ENCODE results near the gene PPP1R9A. TPM values are rescaled to one million over a fixed set of nuclear protein-coding genes. Genes with fewer than 3 reads are reported as not detected.

Gene PPP1R9A
- total and polyA plus RNA-seq, 8 donors = 4.7 to 32.4 (median 16.8) TPM

- intact Hi-C loops (cut with DNase I) = no loop called here
- Histone ChIP-seq H3K36me3 (no peaks in the 10 kb centered on the region), H3K9me3 (no peaks in the 10 kb centered on the region), H3K4me1 (peaks cover 4 to 13% (median 8%) of the 10 kb centered on the region in 3 donors), H3K4me3 (no peak overlapping the region), H3K27ac (no peak overlapping the region), H3K27me3 (no peaks in the 10 kb centered on the region)
- DNase-seq (no peak), FAIRE-seq (no peak), ATAC-seq (no peak)
- no peak for TF ChIP-seq CTCF (IDR thresholded peaks at IDR 0.05)
Measured at GRCh38 chr7:95095966-95096540, 188.7 kb downstream of the PPP1R9A start.

- no peak for FAIRE-seq
- H3K4me3 ChIP-seq = no peak overlapping the region
- H3K4me1 ChIP-seq = peaks cover 4 to 13% (median 8%) of the 10 kb centered on the region in 3 donors
- H3K36me3 ChIP-seq = no peaks in the 10 kb centered on the region
- DNase-seq = no peak
- H3K27ac ChIP-seq = no peak overlapping the region
- H3K9me3 ChIP-seq = no peaks in the 10 kb centered on the region
- no peak for ATAC-seq
- intact Hi-C loops (cut with DNase I) = no loop called here
- WGBS, 2 donors = 87 to 94% methylated on average over 3 of the region's 3 CpGs
- TF ChIP-seq CTCF (IDR thresholded peaks at IDR 0.05) = no peak
- no peaks in the 10 kb centered on the region for H3K27me3 ChIP-seq
Measured at GRCh38 chr7:95097291-95097690, 189.9 kb downstream of the PPP1R9A start.

- intact Hi-C loops (cut with DNase I) = no loop called here
- WGBS, 2 donors = 78 to 99% methylated on average over 2 of the region's 2 CpGs
- Histone ChIP-seq H3K36me3 (no peaks in the 10 kb centered on the region), H3K4me3 (no peak overlapping the region), H3K9me3 (no peaks in the 10 kb centered on the region), H3K27ac (no peak overlapping the region), H3K4me1 (peaks cover 4 to 13% (median 8%) of the 10 kb centered on the region in 3 donors), H3K27me3 (no peaks in the 10 kb centered on the region)
- TF ChIP-seq CTCF (IDR thresholded peaks at IDR 0.05) = no peak
- FAIRE-seq = no peak
- no peak for ATAC-seq
- DNase-seq = no peak
Measured at GRCh38 chr7:95097851-95098250, 190.5 kb downstream of the PPP1R9A start.

DNA sequence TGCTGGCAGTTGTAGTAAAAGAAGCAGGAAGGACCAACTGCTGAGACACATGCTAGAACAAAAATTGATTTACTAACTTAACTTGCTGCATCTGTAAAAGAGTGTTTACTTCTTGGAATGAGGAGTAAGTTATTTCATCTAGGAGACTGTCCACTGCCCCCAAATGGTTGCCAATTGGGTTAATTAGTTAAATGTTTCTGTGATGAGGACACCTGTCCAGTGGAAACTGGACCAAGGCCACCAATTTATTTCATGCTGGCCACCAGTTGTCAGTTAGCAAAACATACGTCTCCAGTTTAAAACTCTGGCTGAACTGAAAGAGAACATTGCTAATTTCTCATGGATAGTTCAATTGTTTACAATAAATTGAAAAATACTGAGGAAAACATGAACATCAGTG is 191.7 kb downstream of the PPP1R9A start:
- TF ChIP-seq CTCF (IDR thresholded peaks at IDR 0.05) = no peak
- Histone ChIP-seq H3K27me3 (no peaks in the 10 kb centered on the region), H3K4me3 (no peak overlapping the region), H3K9me3 (no peaks in the 10 kb centered on the region), H3K27ac (no peak overlapping the region), H3K36me3 (no peaks in the 10 kb centered on the region), H3K4me1 (peaks cover 4 to 14% (median 8%) of the 10 kb centered on the region in 3 donors)
- intact Hi-C loops (cut with DNase I) = no loop called here
- 14 to 30% methylated on average over 1 of the region's 1 CpG for WGBS, 2 donors
- no peak for ATAC-seq
- no peak for FAIRE-seq
- DNase-seq = no peak

GRCh38 chr7:95101422-95101821 is 194.0 kb downstream of the PPP1R9A start:
- no peak for DNase-seq
- no peaks in the 10 kb centered on the region for H3K36me3 ChIP-seq
- no peak for TF ChIP-seq CTCF (IDR thresholded peaks at IDR 0.05)
- FAIRE-seq = no peak
- H3K4me1 ChIP-seq = peaks cover 4 to 18% (median 6%) of the 10 kb centered on the region in 3 donors
- 94 to 97% methylated on average over 5 of the region's 5 CpGs for WGBS, 2 donors
- H3K27ac ChIP-seq = no peak overlapping the region
- H3K9me3 ChIP-seq = no peaks in the 10 kb centered on the region
- no peak for ATAC-seq
- H3K4me3 ChIP-seq = no peak overlapping the region
- intact Hi-C loops (cut with DNase I) = no loop called here
- H3K27me3 ChIP-seq = no peaks in the 10 kb centered on the region

Measured in pancreas (tissue), 10 donors.